Heart left ventricle (tissue), 16 donors: ENCODE results near the gene KIF13A. TPM values are rescaled to one million over a fixed set of nuclear protein-coding genes. Genes with fewer than 3 reads are reported as not detected.
"Not testable (repeated sequence)": the region's sequence is repeated elsewhere in the genome, so short reads cannot be mapped to it uniquely, and the experiment has no call there.

Experiments used
- ATAC-seq, 4 donors: fragments of 200-7000 bp; cut with Tn5 transposase; one replicate each; pipeline ENCODE4 v1.9.1; 2020 to 2022; ENCODE audit warnings: moderate library complexity in 4 of 4, mild to moderate bottlenecking in 3 of 4, moderate number of reproducible peaks in 1 of 4
- DNase-seq, 5 donors: peaks; one replicate each; pipeline ENCODE4 v3.0.0-alpha.2; 2020
- H3K27ac ChIP-seq, 12 donors: fragments of 200-600 bp; sonication (generic) in 4 of 12; one replicate each; pipeline versions ENCODE4 v1.5.0 to v1.8.0; 2016 to 2022; ENCODE audit warnings: mild to moderate bottlenecking in 2 of 12
- H3K27me3 ChIP-seq, 9 donors: fragments of 200-600 bp; sonication (generic) in 2 of 9; one replicate each; pipeline versions ENCODE4 v1.5.1 to v1.8.0; 2016 to 2022; ENCODE audit warnings: mild to moderate bottlenecking in 3 of 9
- H3K36me3 ChIP-seq, 9 donors: fragments of 200-600 bp; sonication (generic) in 2 of 9; one replicate each; pipeline versions ENCODE4 v1.5.0 to v1.8.0; 2018 to 2022; ENCODE audit warnings: mild to moderate bottlenecking in 2 of 9
- H3K4me1 ChIP-seq, 12 donors: fragments of 200-600 bp; sonication (generic) in 4 of 12; one replicate each; pipeline versions ENCODE4 v1.5.0 to v1.8.0; 2016 to 2022; ENCODE audit warnings: mild to moderate bottlenecking in 3 of 12
- H3K4me3 ChIP-seq, 12 donors: fragments of 200-600 bp; sonication (generic) in 4 of 12; one replicate each; pipeline versions ENCODE4 v1.5.0 to v1.8.0; 2017 to 2022; ENCODE audit warnings: mild to moderate bottlenecking in 9 of 12, moderate library complexity in 4 of 12
- H3K9me3 ChIP-seq, 12 donors: fragments of 200-600 bp; sonication (generic) in 4 of 12; one replicate each; pipeline versions ENCODE4 v1.5.0 to v1.8.0; 2016 to 2022; ENCODE audit warnings: mild to moderate bottlenecking in 1 of 12
- CTCF ChIP-seq, 12 donors: fragments of 200-600 bp; sonication (generic) in 4 of 12; IDR thresholded peaks; one replicate each; pipeline versions ENCODE4 v1.5.0 to v1.8.0; 2018 to 2022; ENCODE audit warnings: antibody characterized with exemption in 12 of 12, mild to moderate bottlenecking in 5 of 12
- POLR2A ChIP-seq, 2 donors: fragments of 450-650 bp; IDR thresholded peaks; one replicate each; pipeline ENCODE4 v1.6.1; 2017; ENCODE audit warnings: antibody characterized with exemption in 2 of 2, mild to moderate bottlenecking in 2 of 2, moderate library complexity in 2 of 2
- WGBS, 4 donors: extraction: QIAGEN DNeasy Blood & Tissue Kit in 2 of 4; methylation state at CpG; one replicate each; pipeline versions ENCODE4 v1.1.5 to v1.1.7; 2013 to 2018; 5-methylcytosine and 5-hydroxymethylcytosine counted together
- intact Hi-C, 10 donors: fragments of 100-400 bp; cut with DNase I; formaldehyde crosslinking; loops; one replicate each; pipeline versions ENCODE4 v1.11.1 to v1.14.2; 2022
- polyA plus RNA-seq, 2 donors: library from polyadenylated mRNA; stranded (reverse); fragments of 200-250 nt; gene quantifications; one replicate each; pipeline ENCODE4 v1.2.3, GENCODE V29; 2013
- total RNA-seq, 9 donors: library from RNA; depleted of rRNA in 2 of 9; stranded (reverse); fragments of >200 nt in 2 of 9; fragmentation: NEBNext Ultra II Directional in 3 of 9; extraction: Animal tissue kit (Norgen Biotek cat#: 25700) in 3 of 9; gene quantifications; one replicate each; pipeline versions ENCODE4 v1.1.0 to v1.2.4, GENCODE V29; 2016 to 2023
- donor health status: ischemic (EF 13 %, LVEDD 7.1; RV severe dilation, severe dysfunction).
- donor health status: healthy with polysubstance abuse.
- donor health status: DM: no; HTN: yes; CAD: no.
- donor health status: DM: no; HTN: no; CAD: no.
- donor health status: ischemic (EF 25% LVEDD 6.9; RV normal size, moderate dysfunction).
- donor health status: ischemic (EF 25% LVEDD 5.7; RV mildly dilated, moderate dysfunction).
- donor health status: healthy.
- donor health status: DM: yes; HTN: yes; CAD: no.
- donor health status: ischemic (EF 35%, LVEDD 5.7; RV mildly dilated, moderate dysfunction).
- donor health status: nonischemic (EF 11% LVEDD 7.7; RV severe dilation, severe dysfunction).
- donor health status: DM: yes; HTN: yes; CAD: no.
- donor health status: PGD.
- donor health status: ischemic (EF 29% LVEDD 5.4; RV normal size, mild dysfunction).
- donor health status: nonischemic (EF 23%, LVEDD 6.1; RV moderate dilation, normal function).

Gene KIF13A
- total and polyA plus RNA-seq, 11 donors: 17.1 to 148 (median 72.2) TPM

DNA sequence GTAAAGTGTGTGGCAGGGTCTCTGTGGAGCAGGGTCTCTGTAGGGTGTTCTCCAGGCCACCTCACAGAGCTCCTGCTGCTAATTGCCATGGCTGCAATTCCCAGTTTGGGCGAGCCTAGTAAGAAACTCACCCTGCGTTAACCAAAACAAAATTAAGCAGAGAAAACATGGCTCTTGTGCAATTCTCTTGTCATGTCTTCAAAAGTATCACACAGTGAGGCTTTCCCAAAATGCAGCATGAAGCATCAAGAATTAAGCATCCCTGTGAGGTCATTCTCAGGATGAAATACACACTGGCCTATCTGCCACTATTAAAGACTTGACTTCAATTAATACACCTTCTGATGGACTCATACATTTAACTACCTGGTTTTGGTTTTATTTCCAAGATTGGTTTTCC, 72.8 kb downstream of the KIF13A start:
- DNase-seq (no peak), ATAC-seq (no peak)
- Histone ChIP-seq H3K9me3 (no peaks in the 10 kb centered on the region), H3K36me3 (no peaks in the 10 kb centered on the region), H3K27ac (no peak overlapping the region), H3K4me3 (no peak overlapping the region), H3K4me1 (peaks cover 0 to 82% (median 36%) of the 10 kb centered on the region in 12 donors), H3K27me3 (no peaks in the 10 kb centered on the region)
- 85 to 97% (median 94%) methylated on average over 2 of the region's 2 CpGs for WGBS, 4 donors
- no peak for TF ChIP-seq POLR2A (IDR thresholded peaks at IDR 0.05)
- no peak for TF ChIP-seq CTCF (IDR thresholded peaks at IDR 0.05)
- intact Hi-C loops: loop anchor here in 1 of 10 donors (5.0 kb wide), 1 partner anchor 52 kb away; no protein-coding TSS in a partner anchor

DNA sequence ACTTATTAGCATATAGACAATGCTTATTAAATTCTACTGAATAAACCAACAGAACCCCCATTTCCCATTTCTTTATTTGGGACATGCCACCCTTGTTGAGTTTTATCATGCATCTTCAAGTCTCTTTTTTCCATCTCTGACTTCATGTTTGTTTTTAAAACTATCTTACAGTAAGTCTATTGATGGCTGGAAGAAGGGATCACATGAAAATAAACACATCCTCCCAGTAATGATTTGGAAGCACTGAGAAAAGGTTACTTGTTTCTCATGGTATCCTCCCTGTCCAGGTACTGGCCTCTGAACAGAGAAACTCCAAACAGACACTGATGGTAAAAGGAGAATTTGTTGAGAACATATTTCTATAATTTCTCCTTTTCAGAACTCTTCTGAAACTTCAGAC, 74.9 kb downstream of the KIF13A start:
- intact Hi-C loops: loop anchor here in 1 of 10 donors (5.0 kb wide), 1 partner anchor 50 kb away; no protein-coding TSS in a partner anchor
- ATAC-seq (no peak), DNase-seq (no peak)
- no peaks in the 10 kb centered on the region for H3K36me3 ChIP-seq
- no peak overlapping the region for H3K4me3 ChIP-seq
- no peaks in the 10 kb centered on the region for H3K27me3 ChIP-seq
- peak overlapping the region in 1 of 12 donors; percentile 43 for H3K27ac ChIP-seq
- H3K4me1 ChIP-seq: peaks cover 0 to 74% (median 35%) of the 10 kb centered on the region in 12 donors
- no peaks in the 10 kb centered on the region for H3K9me3 ChIP-seq
- TF ChIP-seq CTCF (IDR thresholded peaks at IDR 0.05) (no peak), POLR2A (IDR thresholded peaks at IDR 0.05) (no peak)

DNA sequence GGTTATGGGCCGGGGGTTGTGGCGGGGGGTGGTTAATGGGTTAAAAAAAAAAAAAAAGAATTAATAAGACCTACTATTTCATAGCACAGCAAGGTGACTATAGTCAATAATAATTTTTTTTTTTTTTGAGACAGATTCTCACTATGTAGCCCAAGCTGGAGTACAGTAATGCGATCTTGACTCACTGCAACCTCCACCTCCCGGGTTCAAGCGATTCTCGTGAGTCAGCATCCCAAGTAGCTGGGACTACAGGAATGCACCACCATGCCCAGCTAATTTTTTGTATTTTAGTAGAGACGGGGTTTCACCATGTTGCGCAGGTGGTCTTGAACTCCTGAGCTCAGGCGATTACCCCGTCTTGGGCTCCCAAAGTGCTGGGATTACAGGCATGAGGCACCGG, 75.8 kb downstream of the KIF13A start:
- not testable (repeated sequence) for H3K9me3 ChIP-seq, H3K36me3 ChIP-seq, H3K27me3 ChIP-seq, H3K4me3 ChIP-seq, ATAC-seq, DNase-seq
- intact Hi-C loops: loop anchor here in 1 of 10 donors (5.0 kb wide), 1 partner anchor 49 kb away; no protein-coding TSS in a partner anchor
- WGBS, 4 donors: 85 to 90% (median 87%) methylated on average over 11 of the region's 11 CpGs
- peak overlapping the region in 2 of 12 donors; percentile 0 to 53 for H3K27ac ChIP-seq
- H3K4me1 ChIP-seq: peaks cover 0 to 80% (median 38%) of the 10 kb centered on the region in 12 donors

- H3K27ac ChIP-seq: peak overlapping the region in 4 of 12 donors; percentile 36 to 82 (median 52)
- H3K27me3 ChIP-seq: no peaks in the 10 kb centered on the region
- no peaks in the 10 kb centered on the region for H3K9me3 ChIP-seq
- 21 to 36% (median 29%) methylated on average over 2 of the region's 2 CpGs for WGBS, 4 donors
- TF ChIP-seq CTCF (IDR thresholded peaks at IDR 0.05) (no peak), POLR2A (IDR thresholded peaks at IDR 0.05) (no peak)
- no peaks in the 10 kb centered on the region for H3K36me3 ChIP-seq
- H3K4me1 ChIP-seq: peaks cover 0 to 75% (median 37%) of the 10 kb centered on the region in 12 donors
- intact Hi-C loops: loop anchor here in 1 of 10 donors (5.0 kb wide), 1 partner anchor 48 kb away; no protein-coding TSS in a partner anchor
- no peak for DNase-seq
- H3K4me3 ChIP-seq: no peak overlapping the region
- ATAC-seq: peak in 1 of 4 donors; percentile 29
Observed at GRCh38 chr6:17910189-17910588, 77.2 kb downstream of the KIF13A start.

DNA sequence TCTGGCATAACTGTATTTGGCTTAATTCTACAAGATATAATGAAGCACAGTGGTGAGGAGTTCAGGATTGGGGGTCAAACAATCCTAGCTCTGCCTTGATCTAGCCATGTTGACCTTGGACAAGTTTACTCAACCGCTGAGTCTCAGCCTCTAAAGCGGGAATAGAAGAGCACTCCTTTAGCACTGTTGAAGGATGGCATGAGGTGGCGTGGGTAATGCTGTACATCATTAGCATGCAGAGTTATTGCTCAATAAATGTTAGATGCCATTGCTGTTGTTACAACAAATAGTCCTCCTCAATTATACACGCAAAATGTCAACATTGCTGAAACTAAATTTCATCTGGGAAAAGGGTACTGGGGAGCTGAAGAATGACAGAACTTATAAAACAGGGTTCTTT, 78.6 kb downstream of the KIF13A start:
- Histone ChIP-seq H3K9me3 (no peaks in the 10 kb centered on the region), H3K27me3 (no peaks in the 10 kb centered on the region), H3K36me3 (no peaks in the 10 kb centered on the region), H3K4me3 (no peak overlapping the region), H3K4me1 (peaks cover 2 to 78% (median 47%) of the 10 kb centered on the region in 12 donors), H3K27ac (peak overlapping the region in 1 of 12 donors; percentile 82)
- TF ChIP-seq CTCF (IDR thresholded peaks at IDR 0.05): no peak
- TF ChIP-seq POLR2A (IDR thresholded peaks at IDR 0.05): no peak
- WGBS, 4 donors: 93 to 99% (median 97%) methylated on average over 4 of the region's 4 CpGs
- ATAC-seq (no peak), DNase-seq (no peak)
- intact Hi-C loops: loop anchor here in 2 of 10 donors (5.0 to 10.0 kb wide), 2 partner anchors 37 to 216 kb away; partner anchors contain the start of gene NHLRC1 (in 1 of the 2)
